Stimulated activated CD8-positive, alpha-beta memory T cell treated with anti-CD3 and anti-CD28 coated beads, Interleukin-15, amount 100 ng/mL, for 24 hours (primary cell): ENCODE measurements around the gene FNDC1.
"Not testable (repeated sequence)": the region's sequence is repeated elsewhere in the genome, so short reads cannot be mapped to it uniquely, and the experiment has no call there.

Source experiments
- DNase-seq: peaks from one replicate; pipeline ENCODE4 v3.0.0-alpha.2; 2020; ENCODE audit warnings: low read depth

Gene FNDC1

DNA sequence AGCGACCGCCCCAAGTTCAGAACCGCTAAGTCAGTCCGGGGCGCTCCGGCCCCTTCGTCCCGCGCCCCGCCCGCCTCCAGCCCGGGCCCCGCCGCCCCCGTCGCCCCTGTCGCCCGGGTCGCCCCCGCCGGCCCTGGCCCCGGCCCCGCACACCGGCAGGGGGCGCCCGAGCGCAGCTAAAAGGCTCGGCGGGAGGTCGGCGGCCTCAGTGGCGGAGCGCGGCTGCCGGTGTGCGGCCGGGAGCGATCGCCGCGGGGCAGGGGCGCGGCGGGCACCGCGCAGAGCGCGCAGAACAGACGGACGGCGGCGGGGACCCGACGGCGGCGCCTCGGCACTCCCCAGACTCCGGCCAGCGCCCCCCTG is at the start of gene FNDC1:
TSS of gene FNDC1 (plus strand) at position 208 of the 363 bp plus-strand sequence. CDS start 197 bp downstream, outside the sequence.
- DNase-seq, result peak; percentile 43

DNA sequence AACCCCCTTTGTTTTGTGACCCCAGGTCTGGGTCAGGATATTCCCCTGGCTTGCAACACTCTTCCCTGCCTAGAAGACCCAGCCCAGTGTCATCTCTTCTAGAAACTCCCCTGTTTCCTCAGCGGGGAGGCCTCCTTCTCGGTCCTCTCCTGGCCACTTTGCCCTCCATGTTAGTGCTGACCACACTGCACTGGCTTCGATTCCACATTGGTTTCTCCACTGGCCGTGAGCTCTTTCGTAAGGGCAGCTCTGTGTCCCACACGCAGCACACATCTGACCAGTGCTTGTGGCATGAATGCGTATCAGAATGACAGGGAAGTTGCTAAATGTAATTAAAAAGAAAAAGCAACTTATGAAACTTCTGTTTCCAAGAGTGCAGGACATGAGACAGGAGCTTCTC is 49.4 kb upstream of the FNDC1 start:
- no peak for DNase-seq

GRCh38 chr6:159121486-159121885 is 47.7 kb upstream of the FNDC1 start:
- no peak for DNase-seq

DNA sequence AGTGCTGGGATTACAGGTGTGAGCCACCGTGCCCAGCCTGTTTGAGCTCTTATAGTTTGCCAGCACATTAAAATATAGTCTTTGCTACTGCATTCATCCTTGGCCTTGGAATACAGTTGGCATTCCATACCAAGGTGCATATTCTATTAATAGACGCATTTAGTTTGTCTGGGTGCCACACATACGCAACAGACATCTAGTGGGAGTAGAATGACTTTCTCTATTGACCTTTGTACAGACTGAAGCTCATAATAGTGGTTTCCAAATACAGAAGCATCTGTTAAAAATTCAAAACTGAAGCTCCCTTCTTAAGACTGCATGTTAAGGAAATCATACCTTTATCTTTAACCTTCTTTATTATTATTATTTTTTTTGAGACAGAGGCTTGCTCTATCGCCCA is 46.7 kb upstream of the FNDC1 start:
- no peak for DNase-seq

- DNase-seq, result not testable (repeated sequence)
Observed at GRCh38 chr6:159123831-159124230, 45.4 kb upstream of the FNDC1 start.

- DNase-seq, result no peak
Observed at GRCh38 chr6:159125014-159125609, 44.1 kb upstream of the FNDC1 start.

DNA sequence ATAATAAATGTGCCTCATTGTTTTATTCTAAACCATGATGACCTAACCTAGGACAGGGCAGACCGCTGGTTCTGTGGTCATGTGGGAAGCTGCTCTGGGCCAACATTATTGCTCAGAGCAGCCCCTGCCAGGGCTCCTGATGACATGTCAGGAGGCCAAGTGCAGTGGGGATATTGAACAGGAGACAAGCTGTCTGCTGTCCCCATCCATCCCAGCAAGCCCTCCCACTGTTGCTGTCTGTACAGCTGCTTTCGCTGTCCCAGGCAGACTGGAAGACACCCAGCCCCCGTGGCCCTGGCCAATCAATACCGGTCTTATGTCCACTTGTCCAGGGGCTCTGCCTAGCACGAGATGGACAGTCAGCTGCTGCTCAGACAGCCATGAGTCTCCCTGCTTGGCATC is 43.2 kb upstream of the FNDC1 start:
- no peak for DNase-seq

GRCh38 chr6:159126590-159126989 is 42.6 kb upstream of the FNDC1 start:
- no peak for DNase-seq

DNA sequence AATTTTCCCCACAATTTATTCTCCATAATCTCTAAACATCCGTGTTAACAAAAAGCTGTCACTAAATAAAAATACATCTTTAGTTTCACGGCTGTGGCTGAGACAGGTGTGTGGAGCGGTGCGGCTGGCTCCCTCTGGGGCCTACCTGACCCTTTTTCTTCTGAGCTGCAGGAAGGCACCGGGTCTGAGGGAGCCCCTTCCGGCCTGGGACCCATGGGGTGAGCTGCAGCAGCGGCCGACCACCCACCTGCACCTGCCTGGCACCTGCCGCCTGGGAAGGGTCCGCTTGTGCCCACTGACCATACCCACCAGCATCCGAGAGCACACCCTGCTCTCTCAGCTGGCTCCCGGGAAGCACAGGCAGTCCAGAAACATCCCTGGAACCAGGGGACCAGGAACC is 41.5 kb upstream of the FNDC1 start:
- no peak for DNase-seq

DNA sequence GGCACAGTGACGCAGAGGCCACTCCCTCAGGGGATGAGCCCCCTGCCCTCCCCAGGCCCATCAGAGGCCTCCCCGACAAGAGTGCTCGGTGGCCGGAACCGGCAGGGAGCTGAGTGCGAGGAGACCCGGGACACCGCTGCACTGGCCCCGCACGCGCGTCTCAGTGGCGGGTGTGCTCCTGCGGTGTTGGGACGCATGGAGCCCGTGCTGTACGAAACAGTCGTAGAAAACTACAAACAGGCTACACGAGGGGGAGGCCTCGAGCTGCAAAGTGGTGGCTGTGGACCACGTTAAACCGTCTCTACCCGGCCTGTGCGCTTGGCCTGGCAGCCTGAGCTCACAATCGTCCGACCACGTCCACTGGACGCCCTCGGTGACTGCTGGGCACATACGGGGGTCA is 40.2 kb upstream of the FNDC1 start:
- no peak for DNase-seq

GRCh38 chr6:159130846-159131245 is 38.4 kb upstream of the FNDC1 start:
- no peak for DNase-seq

- no peak for DNase-seq
Observed at GRCh38 chr6:159131709-159132108, 37.5 kb upstream of the FNDC1 start.

GRCh38 chr6:159132664-159133063 is 36.5 kb upstream of the FNDC1 start:
- no peak for DNase-seq

DNA sequence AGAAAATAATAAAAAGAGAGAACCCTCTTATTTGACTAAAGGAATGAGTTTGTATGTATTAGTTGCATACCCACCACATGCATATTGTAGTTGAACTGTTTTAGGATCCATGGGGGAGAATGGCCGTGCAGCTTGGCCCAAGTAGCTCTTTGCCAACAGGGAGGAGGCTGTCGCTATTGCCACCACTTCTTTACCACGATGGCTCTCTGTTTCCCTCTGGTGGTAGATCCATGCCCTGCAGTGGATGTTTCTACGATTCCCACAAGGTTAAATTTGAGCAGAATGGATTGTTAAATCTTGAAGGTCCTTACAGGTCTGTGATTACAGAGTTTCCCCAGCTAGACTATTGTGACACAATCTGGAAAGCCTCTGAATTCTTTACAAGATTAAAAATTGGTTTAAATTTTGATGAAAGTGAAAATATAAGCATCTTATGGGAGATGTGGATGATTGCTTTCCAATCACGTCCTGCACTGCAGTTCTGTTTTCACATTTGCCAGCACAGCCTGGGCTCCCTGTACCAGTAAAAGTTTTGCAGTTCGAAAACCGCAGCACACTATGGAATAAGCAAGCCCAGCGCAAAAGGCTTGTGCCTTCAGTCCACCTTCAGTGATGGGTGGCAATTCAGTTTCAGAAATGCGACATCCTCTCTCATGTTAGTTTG is 34.4 kb upstream of the FNDC1 start:
- DNase-seq, result peak; percentile 49

GRCh38 chr6:159137676-159138075 is 31.5 kb upstream of the FNDC1 start:
- no peak for DNase-seq

DNA sequence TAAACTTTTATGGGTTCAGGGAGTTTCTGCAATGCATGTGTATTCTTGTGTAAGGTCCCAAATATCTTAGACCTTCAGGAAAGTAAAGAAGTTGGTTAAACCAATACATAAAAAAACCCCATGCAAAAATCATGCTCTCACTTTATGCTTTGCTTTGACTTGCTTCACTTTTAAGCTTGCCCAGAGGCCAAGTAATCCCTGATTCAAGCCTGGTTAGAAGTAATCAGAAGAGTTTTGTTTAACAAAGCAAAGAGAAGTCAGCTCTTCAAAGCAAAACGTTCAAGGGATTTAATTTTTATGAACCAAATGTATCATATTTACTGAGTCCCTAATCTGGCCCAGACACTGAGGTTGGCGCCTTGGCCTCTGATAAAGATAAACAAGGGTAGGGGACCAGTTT is 26.7 kb upstream of the FNDC1 start:
- no peak for DNase-seq

DNA sequence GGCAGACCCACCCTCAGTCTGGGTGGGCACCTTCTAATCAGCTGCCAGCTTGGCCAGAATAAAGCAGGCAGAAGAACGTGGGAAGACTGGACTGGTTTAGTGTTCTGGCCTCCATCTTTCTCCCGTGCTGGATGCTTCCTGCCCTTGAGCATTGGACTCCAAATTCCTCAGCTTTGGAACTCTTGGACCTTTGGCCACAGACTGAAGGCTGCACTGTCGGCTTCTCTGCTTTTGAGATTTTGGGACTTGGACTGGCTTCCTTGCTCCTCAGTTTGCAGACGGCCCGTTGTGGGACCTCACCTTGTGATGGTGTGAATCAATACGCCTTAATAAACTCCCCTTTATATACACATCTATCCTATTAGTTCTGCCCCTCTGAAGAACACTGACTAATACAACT is 20.6 kb upstream of the FNDC1 start:
- no peak for DNase-seq

GRCh38 chr6:159149641-159150040 is 19.6 kb upstream of the FNDC1 start:
- DNase-seq, result no peak

DNA sequence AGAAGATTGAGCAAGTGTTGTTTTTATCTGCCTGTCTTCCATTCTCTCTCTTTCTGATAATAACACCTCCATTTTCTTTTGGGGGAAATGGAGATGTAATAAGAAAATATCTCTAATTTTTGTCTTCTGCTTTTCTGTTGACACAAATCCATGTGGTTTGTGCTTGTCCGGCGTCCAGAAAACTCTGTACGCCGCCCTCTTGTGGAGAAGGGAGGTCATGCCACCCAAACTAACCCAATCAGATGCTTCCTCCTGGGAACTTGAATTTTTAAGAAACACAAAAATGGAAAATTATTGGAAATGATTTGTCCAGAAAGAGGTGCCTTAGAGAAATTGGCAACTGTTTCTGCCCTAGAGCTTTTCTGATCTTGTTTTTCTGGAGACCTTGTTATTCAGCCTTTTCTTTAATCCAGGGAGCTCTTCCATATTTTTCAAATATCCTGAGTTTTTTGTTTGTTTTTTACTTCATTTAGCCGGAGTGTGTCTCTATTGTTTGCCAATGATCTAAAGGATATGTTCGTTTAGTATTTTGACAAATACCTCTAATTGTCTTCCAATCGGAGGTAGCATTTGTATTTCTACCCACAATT is 17.8 kb upstream of the FNDC1 start:
- no peak for DNase-seq

GRCh38 chr6:159152041-159152440 is 17.2 kb upstream of the FNDC1 start:
- no peak for DNase-seq

GRCh38 chr6:159152782-159153181 is 16.4 kb upstream of the FNDC1 start:
- DNase-seq, result no peak

DNA sequence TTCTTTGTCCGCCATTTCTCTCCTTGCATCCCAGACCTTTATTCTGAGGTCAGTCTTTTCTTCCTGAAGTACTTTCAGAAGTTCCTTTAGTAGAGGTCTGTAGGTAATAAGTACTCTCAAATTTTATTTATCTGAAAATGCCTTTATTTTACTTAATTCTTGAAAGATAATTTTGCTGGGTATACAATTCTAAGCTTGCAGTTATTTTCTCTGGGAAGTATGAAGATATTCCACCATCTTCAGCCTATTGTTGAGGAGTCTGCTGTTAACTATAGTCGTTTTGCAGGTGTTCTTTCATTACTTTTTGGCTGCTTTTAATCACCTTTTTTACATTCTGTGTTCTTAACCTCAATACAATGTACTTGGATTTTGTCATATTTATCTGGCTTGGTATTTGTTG is 13.5 kb upstream of the FNDC1 start:
- DNase-seq, result no peak

DNA sequence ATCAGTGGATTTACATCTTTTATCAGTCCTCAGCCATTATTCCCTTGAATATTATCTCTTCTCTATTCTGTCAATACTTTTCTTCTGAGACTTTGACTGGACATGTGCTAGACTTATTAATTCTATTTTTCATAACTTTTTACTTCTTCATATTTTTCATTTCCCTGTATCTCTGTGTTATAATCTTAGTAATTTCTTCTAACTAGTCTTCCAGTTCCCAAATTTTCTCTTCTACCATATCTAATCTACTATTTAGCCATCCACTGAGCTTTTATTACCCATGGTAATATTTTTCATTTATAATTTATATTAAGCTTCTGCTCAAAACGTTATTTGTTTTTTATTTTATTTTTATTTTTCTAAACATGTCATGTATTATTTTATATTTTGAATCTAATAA is 13.1 kb upstream of the FNDC1 start:
- DNase-seq, result no peak

DNA sequence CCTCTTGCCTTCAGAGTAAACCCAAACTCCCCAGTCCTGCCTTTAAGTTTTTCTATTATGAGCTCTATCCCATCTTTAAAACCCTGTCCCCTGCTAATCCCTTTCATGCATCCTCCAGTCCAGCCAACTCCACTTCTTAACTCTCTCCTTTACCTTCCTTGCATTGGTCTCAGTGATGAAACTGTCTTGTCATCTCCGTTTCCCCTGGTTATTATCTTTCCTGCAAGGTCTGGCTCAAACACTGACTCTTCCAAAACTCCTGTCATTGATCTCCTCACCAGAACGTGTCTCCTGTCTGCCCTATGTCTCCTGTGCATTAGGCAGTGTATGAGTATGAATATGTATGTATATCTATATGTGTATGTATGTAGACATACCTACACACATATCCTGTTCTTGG is 11.8 kb upstream of the FNDC1 start:
- DNase-seq, result no peak
